ENCODE measurements around the gene ZNF300. TPM values are rescaled to one million over a fixed set of nuclear protein-coding genes. Genes with fewer than 3 reads are reported as not detected.
"Not testable (repeated sequence)": the region's sequence is repeated elsewhere in the genome, so short reads cannot be mapped to it uniquely, and the experiment has no call there.

ZNF300 gene
- total RNA-seq, 2 donors from 2014 or later: 1.2 to 2.0 TPM

GRCh38 chr5:150847334-150847695 lies 57.5 kb downstream of the ZNF300 start:
- no peak for DNase-seq
- intact Hi-C loops (cut with DNase I): loop anchor here (1.0 to 10.0 kb wide), 3 partner anchors 46 to 290 kb away; no protein-coding TSS in a partner anchor
- ATAC-seq: no peak

DNA sequence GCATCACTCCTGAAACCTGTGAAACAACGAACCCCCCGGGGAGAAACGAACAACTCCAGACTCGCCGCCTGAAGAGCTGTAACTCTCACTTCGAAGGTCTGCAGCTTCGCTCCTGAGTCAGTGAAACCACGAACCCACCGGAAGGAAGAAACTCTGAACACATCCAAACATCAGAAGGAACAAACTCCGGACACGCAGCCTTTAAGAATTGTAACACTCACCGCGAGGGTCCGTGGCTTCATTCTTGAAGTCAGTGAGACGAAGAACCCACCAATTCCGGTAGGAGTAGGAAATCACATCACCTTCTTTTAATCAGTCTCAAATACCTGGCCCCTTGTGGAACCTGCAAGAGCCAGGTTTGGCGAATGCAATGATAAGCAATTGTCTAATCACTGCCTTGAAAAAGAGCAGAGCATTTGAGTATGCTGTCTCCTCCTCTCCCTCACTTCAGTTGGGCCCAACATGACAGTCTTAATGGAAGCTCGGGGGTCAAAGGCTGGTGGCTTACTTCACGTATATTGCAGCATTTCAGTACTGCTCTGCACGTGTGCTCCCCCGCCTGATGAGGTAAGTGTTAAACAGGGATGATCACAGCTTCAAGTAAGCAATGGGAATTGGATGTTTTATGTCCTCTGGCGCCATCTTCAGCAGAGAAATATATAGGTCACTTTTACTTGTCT lies 58.0 kb downstream of the ZNF300 start:
- DNase-seq: peak; percentile 45
- ATAC-seq: peak; percentile 94 to 97
- intact Hi-C loops (cut with DNase I): loop anchor here (1.0 to 10.0 kb wide), 3 partner anchors 45 to 289 kb away; no protein-coding TSS in a partner anchor

DNA sequence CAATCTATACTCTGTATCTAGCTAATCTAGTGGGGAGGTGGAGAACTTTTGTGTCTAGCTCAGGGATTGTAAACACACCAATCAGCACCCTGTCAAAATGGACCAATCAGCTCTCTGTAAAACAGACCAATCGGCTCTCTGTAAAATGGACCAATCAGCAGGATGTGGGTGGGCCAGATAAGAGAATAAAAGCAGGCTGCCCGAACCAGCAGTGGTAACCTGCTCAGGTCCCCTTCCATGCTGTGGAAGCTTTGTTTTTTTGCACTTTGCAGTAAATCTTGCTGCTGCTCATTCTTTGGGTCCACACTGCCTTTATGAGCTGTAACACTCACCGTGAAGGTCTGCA lies 58.5 kb downstream of the ZNF300 start, which contains the start of gene IRGM:
Gene IRGM (plus strand): TSS at position 214 of the 346 bp plus-strand sequence. CDS start 1,603 bp downstream, outside the sequence.
- not testable (repeated sequence) for ATAC-seq, DNase-seq
- intact Hi-C loops (cut with DNase I): loop anchor here (5.0 to 10.0 kb wide), 2 partner anchors 281 to 289 kb away; no protein-coding TSS in a partner anchor

DNA sequence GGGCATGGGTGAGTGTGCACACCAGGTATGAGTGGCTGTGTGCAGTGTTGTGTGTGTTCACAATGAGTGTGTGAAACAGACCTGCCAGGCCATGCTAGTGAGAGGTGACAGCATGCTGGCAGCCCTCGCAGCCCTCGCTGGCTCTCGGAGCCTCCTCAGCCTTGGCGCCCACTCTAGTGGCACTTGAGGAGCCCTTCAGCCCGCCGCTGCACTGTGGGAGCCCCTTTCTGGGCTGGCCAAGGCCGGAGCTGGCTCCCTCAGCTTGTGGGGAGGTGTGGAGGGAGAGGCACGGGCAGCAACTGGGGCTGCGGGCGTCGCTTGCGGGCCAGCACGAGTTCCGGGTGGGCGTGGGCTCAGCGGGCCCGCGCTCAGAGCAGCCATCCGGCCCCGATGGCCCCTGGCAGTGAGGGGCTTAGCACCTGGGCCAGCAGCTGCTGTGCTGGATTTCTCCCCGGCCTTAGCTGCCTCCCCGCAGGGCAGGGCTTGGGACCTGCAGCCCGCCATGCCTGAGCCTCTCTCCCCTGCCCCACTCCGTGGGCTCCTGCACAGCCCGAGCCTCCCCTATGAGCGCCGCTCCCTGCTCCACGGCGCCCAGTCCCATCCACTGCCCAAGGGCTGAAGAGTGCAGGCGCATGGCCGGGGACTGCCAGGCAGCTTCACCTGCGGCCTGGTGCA lies 59.5 kb downstream of the ZNF300 start:
- not testable (repeated sequence) for ATAC-seq, DNase-seq
- intact Hi-C loops (cut with DNase I): loop anchor here (5.0 to 10.0 kb wide), 2 partner anchors 281 to 288 kb away; no protein-coding TSS in a partner anchor

Other genes with a start within 250 kb of the ZNF300 start
- 1 to 10 TPM; 2.9 to 3.0 TPM for gene MYOZ3, start 243.7 kb downstream of the ZNF300 start, total RNA-seq
- gene RBM22, start 203.9 kb downstream of the ZNF300 start, total RNA-seq: 10 to 100 TPM; 27.2 to 28.2 TPM
- 10 to 100 TPM; 37.8 to 48.1 TPM for gene DCTN4, start 146.0 kb downstream of the ZNF300 start, total RNA-seq
- 10 to 100 TPM; 27.9 to 37.8 TPM for gene SMIM3, start 126.2 kb downstream of the ZNF300 start, total RNA-seq
- gene IRGM, start 58.5 kb downstream of the ZNF300 start, total RNA-seq: not detected
- gene GPX3, start 115.6 kb upstream of the ZNF300 start, total RNA-seq: 1,000 to 10,000 TPM; 1,172 to 1,220 TPM
- 100 to 1,000 TPM in 1 of 2 donors, 10 to 100 TPM in 1; 80.4 to 101 TPM for gene TNIP1, start 176.1 kb upstream of the ZNF300 start, total RNA-seq